H9 (cell line): ENCODE data around the gene AP3D1. TPM values are rescaled to one million over a fixed set of nuclear protein-coding genes. Genes with fewer than 3 reads are reported as not detected.

Experiments used
- DNase-seq: peaks from one replicate; pipeline ENCODE4 v3.0.0-alpha.2; 2017
- H2AFZ ChIP-seq: one replicate; pipeline ENCODE4 v1.6.1; 2013; ENCODE audit warnings: mild to moderate bottlenecking, low read length, control low read depth, moderate library complexity
- H2AK5ac ChIP-seq: 2 replicates; pipeline ENCODE4 v1.6.1; 2013; ENCODE audit warnings: low read length, control low read depth, mixed read lengths; ENCODE audit not compliant: insufficient read length
- H2BK120ac ChIP-seq: one replicate; pipeline ENCODE4 v1.6.1; 2013; ENCODE audit warnings: low read depth, mild to moderate bottlenecking, low read length, control low read depth, inconsistent platforms; ENCODE audit not compliant: poor library complexity, severe bottlenecking
- H2BK12ac ChIP-seq: 2 replicates; pipeline ENCODE4 v1.6.1; 2013; ENCODE audit warnings: low read length, control low read depth, mixed read lengths, low read depth; ENCODE audit not compliant: insufficient read length
- H2BK15ac ChIP-seq: 2 replicates; pipeline ENCODE4 v1.6.1; 2013; ENCODE audit warnings: low read depth, low read length, control low read depth
- H2BK20ac ChIP-seq: one replicate; pipeline ENCODE4 v1.6.1; 2013; ENCODE audit warnings: low read depth, mild to moderate bottlenecking, low read length, control low read depth, inconsistent platforms; ENCODE audit not compliant: poor library complexity, severe bottlenecking
- H2BK5ac ChIP-seq: 2 replicates; pipeline ENCODE4 v1.6.1; 2013; ENCODE audit warnings: low read length, control low read depth, mixed read lengths; ENCODE audit not compliant: insufficient read length
- H3K14ac ChIP-seq: 2 replicates; pipeline ENCODE4 v1.6.1; 2013; ENCODE audit warnings: low read length, control low read depth; ENCODE audit not compliant: insufficient read depth
- H3K18ac ChIP-seq: 2 replicates; pipeline ENCODE4 v1.6.1; 2013; ENCODE audit warnings: low read depth, mild to moderate bottlenecking, mixed read lengths, low read length, control low read depth; ENCODE audit not compliant: insufficient read length
- H3K23ac ChIP-seq: 2 replicates; pipeline ENCODE4 v1.6.1; 2013; ENCODE audit warnings: low read length, control low read depth, mixed read lengths, low read depth; ENCODE audit not compliant: insufficient read length
- H3K23me2 ChIP-seq: 2 replicates; pipeline ENCODE4 v1.6.1; 2013; ENCODE audit warnings: low read depth, mild to moderate bottlenecking, mixed read lengths, low read length, control low read depth; ENCODE audit not compliant: insufficient read length, poor library complexity, severe bottlenecking
- H3K27ac ChIP-seq: 2 replicates; pipeline ENCODE4 v1.5.1; 2013; ENCODE audit warnings: low read length, control low read depth, mixed read lengths, low read depth; ENCODE audit not compliant: insufficient read length
- H3K27me3 ChIP-seq: 2 replicates; pipeline ENCODE4 v1.6.1; 2013; ENCODE audit warnings: low read length, control low read depth, inconsistent platforms; ENCODE audit not compliant: insufficient read depth
- H3K4ac ChIP-seq: 2 replicates; pipeline ENCODE4 v1.6.1; 2013; ENCODE audit warnings: low read depth, mild to moderate bottlenecking, control low read depth, inconsistent platforms, low read length, moderate library complexity
- H3K4me1 ChIP-seq: 2 replicates; pipeline ENCODE4 v1.6.1; 2013; ENCODE audit warnings: low read length, control low read depth, inconsistent platforms; ENCODE audit not compliant: insufficient read depth
- H3K4me2 ChIP-seq: 2 replicates; pipeline ENCODE4 v1.6.1; 2013; ENCODE audit warnings: low read length, control low read depth, mixed read lengths; ENCODE audit not compliant: insufficient read length, insufficient read depth
- H3K56ac ChIP-seq: 2 replicates; pipeline ENCODE4 v1.6.1; 2013; ENCODE audit warnings: low read depth, mild to moderate bottlenecking, mixed read lengths, low read length, control low read depth; ENCODE audit not compliant: insufficient read length
- H3K79me1 ChIP-seq: 2 replicates; pipeline ENCODE4 v1.6.1; 2013; ENCODE audit warnings: low read depth, mild to moderate bottlenecking, moderate library complexity, low read length, control low read depth, inconsistent platforms; ENCODE audit not compliant: insufficient read depth, poor library complexity, severe bottlenecking
- H3K79me2 ChIP-seq: 2 replicates; pipeline ENCODE4 v1.6.1; 2013; ENCODE audit warnings: low read length, control low read depth, inconsistent platforms; ENCODE audit not compliant: insufficient read depth
- H3K9ac ChIP-seq: 2 replicates; pipeline ENCODE4 v1.6.1; 2013; ENCODE audit warnings: low read length, control low read depth, mixed read lengths; ENCODE audit not compliant: insufficient read length; ENCODE audit errors: extremely low read depth
- H3K9me3 ChIP-seq: one replicate; pipeline ENCODE4 v1.6.1; 2013; ENCODE audit warnings: low read depth, low read length, inconsistent platforms; ENCODE audit not compliant: control insufficient read depth
- H3T11ph ChIP-seq: one replicate; pipeline ENCODE4 v1.6.1; 2013; ENCODE audit warnings: mild to moderate bottlenecking, low read length, control low read depth, inconsistent platforms
- H4K20me1 ChIP-seq: one replicate; pipeline ENCODE4 v1.6.1; 2013; ENCODE audit not compliant: control insufficient read depth, insufficient read length, insufficient read depth
- H4K5ac ChIP-seq: 2 replicates; pipeline ENCODE4 v1.6.1; 2013; ENCODE audit warnings: low read depth, mild to moderate bottlenecking, mixed read lengths, low read length, control low read depth; ENCODE audit not compliant: insufficient read length
- H4K8ac ChIP-seq: replicated peaks from 2 replicates; pipeline ENCODE4 v1.6.1; 2013; ENCODE audit warnings: low read length, control low read depth, mixed read lengths, low read depth; ENCODE audit not compliant: insufficient read length
- H4K91ac ChIP-seq: 2 replicates; pipeline ENCODE4 v1.6.1; 2013; ENCODE audit warnings: low read depth, mild to moderate bottlenecking, moderate library complexity, mixed read lengths, low read length, control low read depth; ENCODE audit not compliant: insufficient read length
- H3K27ac Mint-ChIP-seq, 3 experiments: 2 replicates in 2 of 3; 3 replicates in 1 of 3; pipeline ENCODE4 v1.8.0; 2020 to 2021; ENCODE audit warnings: mixed read lengths in 3 of 3, mild to moderate bottlenecking in 1 of 3, moderate library complexity in 1 of 3
- H3K27me3 Mint-ChIP-seq: 2 replicates; pipeline ENCODE4 v1.8.0; 2021; ENCODE audit warnings: low read depth, mild to moderate bottlenecking, moderate library complexity, mixed read lengths
- H3K36me3 Mint-ChIP-seq, 3 experiments: 2 replicates in 2 of 3; 3 replicates in 1 of 3; pipeline ENCODE4 v1.8.0; 2020 to 2021; ENCODE audit warnings: low read depth in 3 of 3, mixed read lengths in 3 of 3; ENCODE audit not compliant: insufficient read depth in 1 of 3
- H3K4me1 Mint-ChIP-seq, 2 experiments: 2 replicates each; pipeline ENCODE4 v1.8.0; 2020; ENCODE audit warnings: mixed read lengths in 2 of 2
- H3K4me3 Mint-ChIP-seq, 2 experiments: 2 replicates in 1 of 2; 3 replicates in 1 of 2; pipeline ENCODE4 v1.8.0; 2020 to 2021; ENCODE audit warnings: mild to moderate bottlenecking in 2 of 2, mixed read lengths in 2 of 2, moderate library complexity in 1 of 2
- H3K9me3 Mint-ChIP-seq, 2 experiments: 2 replicates in 1 of 2; 3 replicates in 1 of 2; pipeline ENCODE4 v1.8.0; 2020; ENCODE audit warnings: mild to moderate bottlenecking in 2 of 2, mixed read lengths in 2 of 2, moderate library complexity in 1 of 2
- WGBS: extraction: QIAGEN DNeasy Blood & Tissue Kit; methylation state at CpG from one replicate; pipeline ENCODE4 v1.1.7; 2013; ENCODE audit warnings: missing lambda C conversion rate, low lambda C conversion rate, mixed read lengths; ENCODE audit not compliant: insufficient read length; ENCODE audit errors: extremely low coverage; 5-methylcytosine and 5-hydroxymethylcytosine counted together
- total RNA-seq: library from RNA; stranded (reverse); gene quantifications from 2 replicates; pipeline ENCODE4 v1.2.1, GENCODE V29; 2021
- TF ChIP-seq, protein P1 (sequence below): fragments of 200-600 bp; sonication (generic); conservative IDR thresholded peaks from 3 replicates; pipeline ENCODE4 v1.8.0; 2021; ENCODE audit warnings: antibody characterized with exemption, mild to moderate bottlenecking

The AP3D1 gene
- total RNA-seq, 1 experiment from 2014 or later = 142 TPM

- Histone ChIP-seq H2BK15ac (no peak overlapping the region), H3T11ph (no peak overlapping the region), H3K4me1 (peaks cover 9% of the 10 kb centered on the region; the same call in 1 of the 2 replicates), H2BK20ac (no peak overlapping the region), H3K4me2 (no peak overlapping the region), H2BK120ac (no peak overlapping the region), H3K23me2 (peaks cover 4% of the 10 kb centered on the region), H3K4ac (no peak overlapping the region), H3K14ac (no peak overlapping the region), H3K18ac (no peak overlapping the region), H4K20me1 (no peaks in the 10 kb centered on the region), H3K27ac (no peak overlapping the region), H3K27me3 (no peaks in the 10 kb centered on the region), H3K9ac (no peak overlapping the region), H2BK5ac (no peak overlapping the region), H3K9me3 (no peaks in the 10 kb centered on the region), H3K79me1 (peaks cover 11% of the 10 kb centered on the region), H3K23ac (no peak overlapping the region), H2BK12ac (no peak overlapping the region), H4K8ac (no peak overlapping the region), H3K56ac (no peak overlapping the region), H2AK5ac (no peak overlapping the region), H2AFZ (no peak overlapping the region), H4K5ac (no peak overlapping the region), H3K79me2 (peaks cover 41% of the 10 kb centered on the region; the same call in 1 of the 2 replicates), H4K91ac (no peak overlapping the region)
- no CpG with 5 or more reads among the region's 12 CpGs for WGBS
- peak; percentile 28 for DNase-seq
- Mint-ChIP-seq H3K36me3 (peaks cover 3 to 7% (median 5%) of the 10 kb centered on the region in 3 experiments; a peak in 3 of 7 replicates), H3K4me1 (peaks cover 39 to 55% of the 10 kb centered on the region in 2 experiments), H3K4me3 (peak overlapping the region in 1 of 2 experiments; percentile 56; a peak in 1 of 5 replicates), H3K27me3 (no peaks in the 10 kb centered on the region), H3K9me3 (no peaks in the 10 kb centered on the region), H3K27ac (peak overlapping the region; percentile 15 to 75 (median 19); a peak in 4 of 7 replicates)
- TF ChIP-seq, protein P1, sequence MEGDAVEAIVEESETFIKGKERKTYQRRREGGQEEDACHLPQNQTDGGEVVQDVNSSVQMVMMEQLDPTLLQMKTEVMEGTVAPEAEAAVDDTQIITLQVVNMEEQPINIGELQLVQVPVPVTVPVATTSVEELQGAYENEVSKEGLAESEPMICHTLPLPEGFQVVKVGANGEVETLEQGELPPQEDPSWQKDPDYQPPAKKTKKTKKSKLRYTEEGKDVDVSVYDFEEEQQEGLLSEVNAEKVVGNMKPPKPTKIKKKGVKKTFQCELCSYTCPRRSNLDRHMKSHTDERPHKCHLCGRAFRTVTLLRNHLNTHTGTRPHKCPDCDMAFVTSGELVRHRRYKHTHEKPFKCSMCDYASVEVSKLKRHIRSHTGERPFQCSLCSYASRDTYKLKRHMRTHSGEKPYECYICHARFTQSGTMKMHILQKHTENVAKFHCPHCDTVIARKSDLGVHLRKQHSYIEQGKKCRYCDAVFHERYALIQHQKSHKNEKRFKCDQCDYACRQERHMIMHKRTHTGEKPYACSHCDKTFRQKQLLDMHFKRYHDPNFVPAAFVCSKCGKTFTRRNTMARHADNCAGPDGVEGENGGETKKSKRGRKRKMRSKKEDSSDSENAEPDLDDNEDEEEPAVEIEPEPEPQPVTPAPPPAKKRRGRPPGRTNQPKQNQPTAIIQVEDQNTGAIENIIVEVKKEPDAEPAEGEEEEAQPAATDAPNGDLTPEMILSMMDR = no peak
Measured at GRCh38 chr19:2170219-2170618, 18.9 kb upstream of the AP3D1 start.
